SIG-M5 treated with dmso at 0.1 percent for 504 hours (cell line): Measurements from ENCODE around the gene NEUROG1.
"Not testable (repeated sequence)": the region's sequence is repeated elsewhere in the genome, so short reads cannot be mapped to it uniquely, and the experiment has no call there.

ENCODE experiments used
- DNase-seq: peaks from one replicate; lab custom pipeline; 2025; ENCODE audit not compliant: unreplicated experiment; lab: John Stamatoyannopoulos, UW

The NEUROG1 gene

DNA sequence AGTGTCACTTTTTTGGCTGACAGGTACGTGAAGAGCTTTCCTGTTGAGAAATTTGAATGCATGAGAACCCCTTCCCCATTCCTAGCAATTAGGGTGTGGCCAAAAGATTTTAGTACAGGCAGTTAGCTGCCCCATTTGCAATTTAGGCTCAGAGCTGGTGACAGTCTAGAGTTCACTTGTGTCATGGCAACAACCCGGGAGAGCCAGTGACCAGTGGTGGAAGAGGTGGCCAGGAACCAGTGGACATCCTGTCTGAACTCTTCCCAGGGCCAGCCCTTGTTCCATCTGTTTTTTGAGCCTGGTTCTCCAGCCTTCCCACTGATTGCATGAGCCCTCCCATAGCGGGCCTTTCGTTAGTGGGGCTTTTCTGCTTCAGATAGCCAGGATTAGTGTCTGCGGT, 2.5 kb upstream of the NEUROG1 start:
- no peak for DNase-seq

DNA sequence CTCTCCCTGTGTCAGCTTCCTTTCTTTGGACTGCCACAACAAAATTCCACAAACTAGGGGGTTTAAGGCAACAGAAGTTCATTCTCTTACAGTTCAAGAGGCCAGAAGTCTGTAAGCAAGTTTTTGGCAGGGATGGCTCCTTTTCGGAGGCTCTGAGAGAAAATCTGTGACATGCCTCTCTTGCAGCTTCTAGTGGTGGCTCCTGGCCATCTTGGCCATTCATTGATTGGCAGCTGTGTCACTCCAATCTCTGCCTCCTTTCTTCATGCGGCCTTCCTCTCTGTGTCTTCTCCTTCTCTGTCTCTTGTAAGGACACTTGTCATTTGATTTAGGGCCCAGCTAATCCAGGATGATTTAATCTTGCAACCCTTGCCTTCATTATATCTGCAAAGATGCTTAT, 2.0 kb upstream of the NEUROG1 start:
- DNase-seq = no peak

DNA sequence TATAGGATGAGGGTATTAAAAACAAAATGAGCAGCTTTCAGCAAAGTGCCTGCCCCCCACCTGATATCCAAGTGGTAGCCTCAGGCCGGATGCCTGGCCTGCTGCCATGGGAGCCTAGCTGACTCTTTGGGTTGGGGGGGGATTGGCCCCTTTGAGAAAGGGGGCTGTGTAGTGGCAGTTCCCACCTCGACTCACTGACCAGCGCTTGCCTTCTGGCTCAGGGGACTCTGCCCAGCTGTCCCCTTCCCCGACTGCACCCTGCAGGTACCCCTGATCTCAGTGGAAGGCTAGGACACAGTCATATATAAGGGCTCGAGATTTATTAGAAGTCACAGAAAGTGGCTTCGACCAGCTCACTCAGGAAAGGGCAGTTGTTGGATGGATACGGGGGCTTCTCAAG, 1.5 kb upstream of the NEUROG1 start:
- no peak for DNase-seq

DNA sequence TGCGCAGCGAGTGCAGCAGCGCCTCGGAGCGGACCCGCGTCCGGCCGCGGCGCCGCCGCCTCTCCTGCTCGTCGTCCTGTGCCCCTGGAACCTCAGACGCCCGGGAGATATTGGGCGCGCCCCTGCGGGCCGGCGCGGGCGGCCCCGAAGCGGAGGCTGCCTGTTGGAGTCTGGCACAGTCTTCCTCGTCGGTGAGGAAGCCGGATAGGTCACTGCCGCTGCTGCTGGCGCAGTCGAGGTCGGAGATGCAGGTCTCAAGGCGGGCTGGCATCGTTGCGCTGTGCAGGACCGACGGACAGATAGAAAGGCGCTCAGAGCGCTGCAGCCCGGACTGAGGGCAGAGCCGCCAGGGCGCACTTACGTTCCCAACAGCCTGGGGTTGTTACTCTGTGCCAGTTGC, 344 bp downstream of the NEUROG1 start:
- no peak for DNase-seq

DNA sequence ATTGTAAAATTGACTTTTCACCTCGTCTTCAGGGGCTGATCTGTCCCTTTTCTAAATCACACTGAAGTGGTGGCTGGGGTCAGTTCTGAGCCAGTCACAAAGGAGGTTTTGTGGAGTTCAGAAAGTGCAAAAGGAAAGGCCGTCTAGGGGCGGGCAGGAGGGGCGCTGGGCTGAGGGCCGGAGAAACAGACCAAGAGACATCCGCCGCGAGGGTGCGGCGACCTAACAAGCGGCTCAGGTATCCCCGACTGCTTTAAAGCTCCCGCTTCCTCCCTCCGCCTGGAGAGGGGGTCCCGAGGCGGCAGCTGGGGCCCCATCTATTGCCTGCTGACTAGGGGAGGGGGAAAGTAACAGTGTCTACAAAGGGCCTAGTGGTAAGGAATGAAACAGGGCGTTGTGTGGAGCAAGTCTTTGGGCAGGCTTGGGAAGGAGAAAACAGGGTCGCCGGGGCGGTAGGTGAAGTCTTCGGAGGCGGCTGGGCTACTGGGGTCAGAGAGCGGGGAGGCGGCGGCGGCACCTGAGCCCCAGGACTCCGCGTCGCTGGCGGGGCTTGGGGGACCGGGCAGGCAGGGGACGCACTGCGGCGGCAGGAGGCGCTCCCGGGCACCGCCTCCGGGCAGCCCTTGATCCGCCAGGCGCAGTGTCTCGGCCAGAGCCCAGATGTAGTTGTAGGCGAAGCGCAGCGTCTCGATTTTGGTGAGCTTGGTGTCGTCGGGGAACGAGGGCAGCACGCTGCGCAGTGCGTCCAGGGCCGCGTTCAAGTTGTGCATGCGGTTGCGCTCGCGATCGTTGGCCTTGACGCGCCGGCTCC, 950 bp downstream of the NEUROG1 start:
- no peak for DNase-seq

DNA sequence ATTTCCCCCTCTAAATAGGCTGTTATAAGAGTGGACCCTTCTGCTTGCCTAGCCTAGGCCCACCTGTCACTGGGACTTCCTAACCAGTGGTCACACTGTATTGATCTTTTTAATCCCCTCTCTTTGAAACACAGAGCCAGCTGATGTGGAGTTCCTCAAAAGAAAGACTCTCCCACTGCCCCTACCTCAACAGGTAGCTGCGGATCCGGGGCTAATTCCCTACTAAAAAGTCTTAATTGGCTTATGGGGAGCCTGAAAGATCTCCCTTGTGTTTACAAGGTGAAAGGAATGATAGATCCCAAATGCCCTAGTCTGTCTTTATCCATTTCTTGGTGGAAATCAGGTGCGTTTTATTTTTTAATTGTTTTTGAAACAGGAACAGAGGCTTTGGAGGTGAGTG, 2.0 kb downstream of the NEUROG1 start:
- no peak for DNase-seq

DNA sequence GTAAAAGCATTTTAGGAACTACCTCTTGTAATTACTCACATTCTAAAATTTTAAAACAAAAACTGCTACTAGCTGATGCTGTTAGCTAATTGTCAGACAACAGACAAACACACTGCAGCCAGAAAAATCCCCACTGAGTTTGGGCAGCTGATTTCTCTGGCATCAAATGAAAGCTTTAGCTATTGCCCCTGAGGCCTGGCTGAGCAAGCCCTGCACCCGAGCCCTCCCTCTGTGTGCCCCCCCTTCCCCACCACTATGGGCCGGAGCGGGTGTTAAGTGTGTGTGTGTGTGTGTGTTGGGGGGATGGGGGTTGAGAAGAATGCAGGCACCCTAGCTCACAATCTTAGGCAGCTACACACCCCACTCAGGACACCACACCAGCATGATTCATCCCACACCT, 2.4 kb downstream of the NEUROG1 start:
- no peak for DNase-seq

DNA sequence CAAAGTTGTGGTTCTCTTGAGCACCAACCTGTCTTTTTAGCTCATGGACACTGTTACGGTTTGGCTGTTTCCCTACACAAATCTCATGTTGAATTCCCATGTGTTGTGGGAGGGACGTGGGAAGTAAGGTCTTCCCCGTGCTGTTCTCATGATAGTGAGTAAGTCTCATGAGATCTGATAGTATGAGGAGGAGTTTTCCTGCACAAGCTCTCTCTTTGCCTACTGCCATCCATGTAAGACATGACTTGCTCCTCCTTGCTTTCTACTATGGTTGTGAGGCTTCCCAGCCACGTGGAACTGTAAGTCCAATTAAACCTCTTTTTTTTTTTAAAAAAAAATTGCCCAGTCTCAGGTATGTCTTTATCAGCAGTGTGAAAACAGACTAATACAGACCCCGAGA, 6.2 kb downstream of the NEUROG1 start:
- not testable (repeated sequence) for DNase-seq

DNA sequence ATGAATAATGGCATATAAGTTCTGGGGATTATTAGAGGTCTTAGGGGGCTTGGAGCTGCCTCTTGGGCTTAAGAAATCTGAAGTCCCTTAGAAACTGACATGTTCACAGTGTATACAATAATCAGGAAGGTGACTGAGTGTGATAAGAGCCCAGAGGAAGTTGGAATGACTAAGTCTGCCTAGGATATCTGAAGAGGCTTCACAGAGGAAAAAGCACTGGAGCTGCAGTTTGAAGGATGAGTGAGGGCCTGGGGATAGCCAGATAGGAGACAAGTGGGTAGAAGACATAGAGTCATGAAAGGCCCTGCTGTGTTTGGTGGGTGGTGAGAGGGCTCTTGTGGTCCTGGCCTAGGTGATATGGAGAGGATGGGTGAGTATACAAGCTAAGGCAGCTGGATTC, 8.8 kb downstream of the NEUROG1 start:
- DNase-seq = no peak

DNA sequence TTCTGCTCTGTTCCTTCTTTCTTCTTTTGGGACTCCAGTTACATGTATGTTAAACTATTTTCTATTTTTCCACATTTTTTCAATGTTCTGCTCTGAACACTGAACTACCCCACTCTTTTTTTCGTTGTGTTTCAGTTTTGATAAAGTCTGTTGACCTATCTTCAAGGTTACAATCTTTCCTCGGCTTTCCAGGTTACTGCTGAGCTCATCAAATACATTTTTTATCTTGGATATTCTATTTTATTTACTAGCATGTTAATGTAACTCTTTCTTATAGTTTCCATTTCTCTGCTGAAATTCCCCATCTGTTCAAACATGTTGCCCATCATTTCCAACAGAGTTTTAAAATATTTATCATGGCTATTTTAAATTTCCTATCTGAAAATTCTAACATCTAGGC, 13.8 kb downstream of the NEUROG1 start:
- no peak for DNase-seq

DNA sequence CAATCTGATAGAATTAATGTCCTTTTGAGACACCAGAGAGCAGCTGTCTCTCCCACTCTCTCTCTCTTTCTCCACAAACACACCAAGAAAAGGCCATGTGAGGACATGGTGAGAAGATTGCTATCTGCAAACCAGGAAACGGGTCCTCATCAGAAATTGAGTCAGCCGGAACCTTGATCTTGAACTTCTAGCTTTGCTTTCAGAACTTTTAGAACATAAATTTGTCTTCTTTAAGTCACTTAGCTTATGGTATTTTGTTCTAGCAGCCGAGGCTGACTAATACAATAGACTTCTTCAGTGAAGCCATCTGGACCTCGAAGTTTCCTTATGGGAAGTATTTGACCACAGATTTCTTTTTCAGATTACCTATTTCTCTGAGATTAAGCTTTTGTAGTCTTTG, 18.1 kb downstream of the NEUROG1 start:
- DNase-seq = no peak

DNA sequence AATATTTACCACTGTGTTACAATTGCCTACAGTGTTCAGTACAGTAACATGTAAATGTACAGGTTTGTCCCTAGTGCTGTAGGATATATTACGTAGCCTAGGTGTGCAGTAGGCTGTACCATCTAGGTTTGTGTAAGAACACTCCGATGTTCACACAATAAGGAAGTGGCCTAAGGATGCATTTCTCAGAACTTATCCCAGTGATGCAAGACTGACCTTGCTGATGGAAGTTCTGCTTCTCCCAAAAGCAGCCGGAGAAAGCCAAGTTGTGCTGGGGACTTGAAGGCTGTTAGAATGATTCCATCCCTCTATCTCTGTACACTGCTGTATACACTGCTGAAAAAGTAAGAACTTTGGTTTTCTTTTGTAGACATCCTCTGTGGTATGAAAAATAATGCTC, 21.6 kb downstream of the NEUROG1 start:
- DNase-seq = no peak

DNA sequence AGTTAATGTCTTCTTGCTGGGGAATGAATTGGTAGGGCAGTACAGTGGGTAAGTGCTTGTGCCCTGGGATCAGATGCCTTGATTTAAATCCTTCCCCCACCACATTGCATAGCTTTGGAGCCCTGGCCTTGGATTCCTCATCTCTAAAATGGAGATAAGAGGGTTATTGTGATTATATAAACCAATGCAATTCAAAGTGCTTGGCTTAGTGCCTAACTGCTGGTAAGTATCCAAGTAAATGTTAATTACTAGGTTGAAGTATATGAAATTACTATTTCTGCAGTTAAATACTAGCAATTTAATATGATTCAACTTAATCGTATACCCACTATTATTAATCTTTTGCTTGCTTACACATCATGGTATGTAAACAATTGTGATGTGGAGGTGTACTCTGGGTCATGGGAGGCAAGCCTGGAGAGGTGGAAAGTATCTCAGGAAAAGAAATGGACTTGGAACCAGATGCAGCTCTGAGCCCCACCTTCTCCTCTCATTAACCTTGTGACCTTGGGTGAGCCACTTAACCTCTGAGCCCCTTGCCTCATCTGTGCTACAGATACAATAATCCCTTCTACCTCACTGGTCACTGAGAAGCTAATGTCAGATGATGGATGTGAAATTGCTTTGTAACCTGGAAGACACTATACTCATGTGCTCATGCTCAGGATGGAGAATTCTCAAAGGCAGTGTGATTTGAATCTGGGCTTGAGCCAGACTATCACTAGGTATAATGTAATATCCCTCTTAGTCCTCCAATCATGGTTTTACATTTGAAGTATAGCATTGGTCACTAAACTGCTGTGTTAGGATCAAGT, 23.8 kb downstream of the NEUROG1 start:
- no peak for DNase-seq

DNA sequence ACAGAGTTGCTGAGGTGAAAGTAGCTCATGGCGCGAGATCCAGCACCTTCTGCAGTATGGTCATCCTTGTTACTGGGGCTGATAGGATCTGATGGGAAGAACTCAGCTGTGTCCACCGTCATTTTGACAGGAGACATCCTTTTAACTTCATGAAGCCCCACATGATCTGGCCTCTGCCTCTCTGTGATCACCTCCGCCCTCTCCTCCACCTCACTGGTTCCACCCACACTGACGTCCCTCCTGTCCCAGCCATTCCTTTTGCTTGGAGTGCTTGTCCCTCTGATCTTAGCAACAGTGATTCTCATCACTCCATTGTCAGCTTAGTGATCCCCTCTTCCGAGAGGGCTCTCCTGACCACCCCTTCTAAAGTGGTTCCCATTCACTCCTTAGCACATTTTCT, 25.8 kb downstream of the NEUROG1 start:
- DNase-seq = no peak

DNA sequence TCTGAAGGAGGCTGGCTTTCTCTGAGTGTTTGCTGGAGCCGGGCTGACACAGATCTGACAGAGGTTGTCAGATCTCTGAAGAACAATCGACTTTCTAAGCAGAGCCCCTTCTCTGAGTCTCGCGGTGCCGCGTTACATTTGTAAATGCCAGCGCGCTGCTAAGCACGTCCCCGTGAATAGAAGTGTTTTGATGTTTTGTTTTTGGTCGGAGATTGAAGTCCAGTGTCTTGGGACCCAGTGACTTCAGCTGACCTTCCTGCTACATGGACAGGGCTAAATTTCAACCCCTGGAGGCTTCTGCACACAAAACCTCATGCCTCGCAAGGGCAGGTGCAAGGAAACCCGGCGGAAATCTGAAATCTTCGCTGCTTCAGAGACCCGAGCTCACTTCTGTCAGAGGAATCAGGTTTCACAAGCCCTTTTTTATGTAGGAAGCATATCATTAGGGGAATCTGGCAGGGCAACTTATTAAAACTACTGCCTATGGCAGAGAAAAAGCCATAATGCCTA, 27.2 kb downstream of the NEUROG1 start:
- no peak for DNase-seq

DNA sequence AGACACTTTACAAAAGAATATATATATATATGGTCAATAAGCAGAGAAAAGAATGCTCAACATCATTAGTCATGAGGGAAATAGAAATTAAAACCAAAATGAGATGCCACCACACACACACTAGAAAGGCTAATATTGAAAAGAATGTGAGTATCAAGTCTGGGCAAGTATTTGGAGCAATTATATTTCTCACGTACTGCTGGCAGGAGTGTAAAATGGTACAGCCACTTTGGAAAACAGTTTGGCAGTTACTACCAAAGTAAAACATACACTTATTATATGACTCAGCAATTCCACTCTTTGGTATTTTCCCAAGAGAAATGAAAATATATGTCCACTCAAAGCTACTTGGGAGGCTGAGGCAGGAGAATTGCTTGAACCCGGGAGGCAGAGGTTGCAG, 29.8 kb downstream of the NEUROG1 start:
- DNase-seq = no peak

DNA sequence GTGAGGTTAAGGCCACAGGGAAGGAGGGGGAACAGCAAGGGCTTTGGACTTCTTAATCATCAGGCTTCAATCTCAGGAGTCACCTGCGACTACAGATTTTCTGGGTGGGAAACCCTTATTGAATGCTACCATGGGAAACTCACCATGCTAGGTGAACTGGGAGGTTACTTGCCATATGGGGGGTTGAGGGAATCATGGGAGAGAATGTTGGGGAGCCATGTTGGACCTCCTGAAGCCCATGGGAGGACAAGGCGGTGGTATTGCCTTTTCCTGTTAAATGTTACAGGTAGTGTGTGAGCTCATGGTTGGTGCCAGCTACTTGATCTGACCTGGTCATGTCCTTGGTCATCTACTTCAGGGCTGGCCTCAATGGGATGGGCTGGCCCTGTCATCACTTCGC, 31.4 kb downstream of the NEUROG1 start:
- DNase-seq = no peak

DNA sequence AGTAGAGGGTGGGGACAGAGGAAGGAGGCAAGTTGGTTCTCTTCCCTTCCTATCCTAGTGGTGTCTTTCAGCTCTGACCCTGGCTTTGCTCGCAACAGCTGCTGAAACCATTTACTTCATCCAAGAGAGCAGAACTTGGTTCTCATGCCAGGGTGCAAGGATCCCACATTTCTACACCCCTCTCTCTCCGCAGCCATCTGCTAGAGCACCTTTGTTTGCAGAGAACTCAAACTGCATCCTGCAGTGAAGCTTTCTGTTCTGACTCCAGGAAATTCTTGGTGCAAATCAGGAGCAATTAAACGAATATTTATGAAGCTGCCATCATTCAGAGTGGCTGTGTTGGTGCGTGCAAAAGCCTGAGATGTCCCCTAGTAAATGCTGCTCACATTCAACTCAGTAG, 31.9 kb downstream of the NEUROG1 start:
- DNase-seq = no peak

DNA sequence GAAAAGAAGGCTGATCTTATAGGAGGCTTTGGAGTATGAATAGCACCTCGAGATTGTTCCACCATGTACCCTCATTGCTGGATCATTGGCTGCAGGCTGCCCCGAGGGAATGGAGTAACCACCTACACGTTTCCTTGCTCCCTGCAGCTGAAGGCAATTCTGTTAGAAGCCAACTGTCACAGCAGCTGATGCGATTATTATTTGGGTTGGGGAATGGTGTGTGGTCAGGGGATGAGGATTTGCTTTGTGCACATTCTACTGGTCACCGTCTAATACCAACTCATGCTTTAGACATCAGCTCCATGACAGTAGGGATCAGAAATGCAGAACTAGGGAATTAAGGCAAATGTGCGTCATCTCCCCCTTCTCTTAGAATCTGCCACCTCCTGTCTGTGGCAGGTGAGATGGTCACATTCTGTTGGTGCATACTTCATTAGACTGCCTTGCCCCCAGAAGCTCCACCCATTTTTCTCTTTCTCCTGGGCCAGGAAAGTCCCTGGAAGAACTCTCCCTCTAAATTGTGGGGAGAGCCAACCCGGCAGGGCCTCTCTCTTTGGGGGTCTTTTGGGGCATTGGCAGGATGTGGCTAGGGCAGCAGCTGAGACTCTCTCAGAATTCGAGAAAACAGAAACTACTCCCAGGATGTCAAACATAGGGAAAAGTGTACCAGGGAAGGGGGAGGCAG, 32.8 kb downstream of the NEUROG1 start:
- no peak for DNase-seq

DNA sequence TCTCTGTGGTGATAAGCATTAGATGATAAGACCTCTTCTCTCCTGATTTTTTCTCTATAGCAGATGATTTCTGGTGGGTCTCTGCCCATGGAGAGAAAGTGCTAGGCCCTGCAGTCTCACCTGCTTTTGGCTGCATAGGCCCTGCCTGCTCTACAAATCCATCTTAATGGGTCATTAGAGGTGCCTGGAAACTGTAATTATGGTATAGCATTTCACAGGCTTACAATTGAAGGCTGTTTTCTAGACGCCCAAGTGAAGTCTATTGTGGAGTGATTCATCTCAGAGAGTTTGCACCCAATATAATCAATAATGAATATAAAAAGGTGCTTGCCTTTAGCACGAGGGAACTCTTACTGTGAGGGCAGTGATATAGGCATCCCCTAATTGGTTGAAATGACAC, 33.8 kb downstream of the NEUROG1 start:
- DNase-seq = no peak

DNA sequence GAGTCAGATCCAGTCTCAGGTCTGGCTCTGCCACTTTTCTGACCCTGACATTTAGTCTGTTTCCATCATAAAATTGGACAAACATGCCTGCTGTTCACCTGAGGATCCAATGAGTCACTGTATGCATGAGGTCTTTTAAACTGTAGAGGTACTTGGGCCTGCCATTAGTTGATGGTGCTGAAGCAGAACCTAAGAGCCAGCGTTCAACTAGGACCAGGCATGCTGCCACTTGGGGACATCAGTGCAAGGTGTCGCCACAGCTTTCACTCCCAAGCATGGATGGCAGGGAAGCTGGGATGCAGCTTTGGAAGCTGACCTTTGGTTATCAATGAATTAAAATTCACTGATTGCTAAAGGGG, 37.1 kb downstream of the NEUROG1 start:
- no peak for DNase-seq
